Mesendoderm (in vitro differentiated cells): ENCODE measurements around the gene AFAP1L2.

Experiments used
- DNase-seq: peaks from one replicate; pipeline ENCODE4 v3.0.0; 2013
- H2AK5ac ChIP-seq: 2 replicates; pipeline ENCODE4 v1.6.1; 2013; ENCODE audit warnings: low read length, inconsistent platforms
- H2BK120ac ChIP-seq: 2 replicates; pipeline ENCODE4 v1.6.1; 2013; ENCODE audit warnings: low read depth, mild to moderate bottlenecking, low read length, moderate library complexity, mixed read lengths
- H2BK15ac ChIP-seq: replicated peaks from 2 replicates; pipeline ENCODE4 v1.6.1; 2013; ENCODE audit warnings: low read depth, mild to moderate bottlenecking, moderate library complexity
- H2BK5ac ChIP-seq: 2 replicates; pipeline ENCODE4 v1.6.1; 2013; ENCODE audit warnings: low read length, inconsistent platforms
- H3K18ac ChIP-seq: 2 replicates; pipeline ENCODE4 v1.6.1; 2013; ENCODE audit warnings: mild to moderate bottlenecking, low read length, mixed read lengths
- H3K23ac ChIP-seq: one replicate; pipeline ENCODE4 v1.6.1; 2013; ENCODE audit warnings: low read length
- H3K27ac ChIP-seq: 2 replicates; pipeline ENCODE4 v1.5.1; 2013; ENCODE audit warnings: low read depth, mild to moderate bottlenecking, inconsistent platforms, low read length, moderate library complexity
- H3K27me3 ChIP-seq: 2 replicates; pipeline ENCODE4 v1.6.1; 2013; ENCODE audit warnings: low read length, control low read depth, mild to moderate bottlenecking, inconsistent platforms; ENCODE audit not compliant: insufficient read depth, poor library complexity
- H3K36me3 ChIP-seq: 2 replicates; pipeline ENCODE4 v1.6.1; 2013; ENCODE audit warnings: low read length, inconsistent platforms; ENCODE audit not compliant: control insufficient read depth, insufficient read depth
- H3K4ac ChIP-seq: one replicate; pipeline ENCODE4 v1.6.1; 2013; ENCODE audit warnings: low read depth, mild to moderate bottlenecking, low read length, moderate library complexity
- H3K4me1 ChIP-seq: 2 replicates; pipeline ENCODE4 v1.6.1; 2013; ENCODE audit warnings: low read depth, low read length, inconsistent platforms; ENCODE audit not compliant: control insufficient read depth
- H3K4me2 ChIP-seq: 2 replicates; pipeline ENCODE4 v1.6.1; 2013; ENCODE audit warnings: low read length
- H3K4me3 ChIP-seq: 2 replicates; pipeline ENCODE4 v1.5.1; 2013; ENCODE audit warnings: mild to moderate bottlenecking, low read length
- H3K56ac ChIP-seq: one replicate; pipeline ENCODE4 v1.6.1; 2013; ENCODE audit warnings: low read length
- H3K79me1 ChIP-seq: 2 replicates; pipeline ENCODE4 v1.6.1; 2013; ENCODE audit warnings: low read length, inconsistent platforms
- H3K79me2 ChIP-seq: 2 replicates; pipeline ENCODE4 v1.6.1; 2013; ENCODE audit warnings: mild to moderate bottlenecking, low read length; ENCODE audit not compliant: control insufficient read depth, insufficient read depth
- H3K9ac ChIP-seq: 2 replicates; pipeline ENCODE4 v1.6.1; 2013; ENCODE audit warnings: low read length, inconsistent platforms
- H4K5ac ChIP-seq: one replicate; pipeline ENCODE4 v1.6.1; 2013; ENCODE audit warnings: low read length
- H4K8ac ChIP-seq: one replicate; pipeline ENCODE4 v1.6.1; 2013; ENCODE audit warnings: low read depth, mild to moderate bottlenecking, control low read depth, low read length, moderate library complexity
- WGBS: extraction: QIAGEN DNeasy Blood & Tissue Kit; methylation state at CpG from one replicate; pipeline ENCODE4 v1.1.7; 2013; ENCODE audit warnings: low lambda C conversion rate, missing lambda C conversion rate; ENCODE audit not compliant: insufficient coverage; ENCODE audit errors: extremely low coverage; 5-methylcytosine and 5-hydroxymethylcytosine counted together

Gene AFAP1L2

GRCh38 chr10:114385557-114385956, 18.7 kb downstream of the AFAP1L2 start:
- H2BK5ac ChIP-seq, result no peak overlapping the region
- WGBS, result no CpG with 5 or more reads among the region's 3 CpGs

GRCh38 chr10:114384601-114385000, 19.7 kb downstream of the AFAP1L2 start:
- Histone ChIP-seq H4K8ac (no peak overlapping the region), H3K79me2 (no peaks in the 10 kb centered on the region), H3K9ac (no peak overlapping the region), H3K56ac (no peak overlapping the region), H2BK15ac (no peak overlapping the region), H3K4me2 (no peak overlapping the region), H3K36me3 (no peaks in the 10 kb centered on the region), H3K27me3 (no peaks in the 10 kb centered on the region), H2BK120ac (no peak overlapping the region), H3K4me1 (no peaks in the 10 kb centered on the region), H2AK5ac (no peak overlapping the region), H3K4me3 (no peak overlapping the region), H2BK5ac (no peak overlapping the region), H3K27ac (no peak overlapping the region), H4K5ac (no peak overlapping the region), H3K23ac (no peak overlapping the region), H3K4ac (no peak overlapping the region), H3K79me1 (no peaks in the 10 kb centered on the region), H3K18ac (no peak overlapping the region)
- WGBS, result no CpG with 5 or more reads among the region's 5 CpGs
- no peak for DNase-seq

More at GRCh38 chr10:114385557-114385956, 18.7 kb downstream of the AFAP1L2 start:
- H3K27me3 ChIP-seq, result no peaks in the 10 kb centered on the region
- no peak overlapping the region for H4K8ac ChIP-seq
- H2BK120ac ChIP-seq, result no peak overlapping the region
- H2AK5ac ChIP-seq, result no peak overlapping the region
- H2BK15ac ChIP-seq, result no peak overlapping the region
- H3K79me1 ChIP-seq, result no peaks in the 10 kb centered on the region
- DNase-seq, result no peak
- no peak overlapping the region for H3K23ac ChIP-seq
- H3K27ac ChIP-seq, result no peak overlapping the region
- H3K18ac ChIP-seq, result no peak overlapping the region
- no peaks in the 10 kb centered on the region for H3K4me1 ChIP-seq
- H3K36me3 ChIP-seq, result no peaks in the 10 kb centered on the region
- no peak overlapping the region for H3K4me2 ChIP-seq
- H4K5ac ChIP-seq, result no peak overlapping the region
- no peaks in the 10 kb centered on the region for H3K79me2 ChIP-seq
- no peak overlapping the region for H3K56ac ChIP-seq
- no peak overlapping the region for H3K9ac ChIP-seq
- H3K4me3 ChIP-seq, result no peak overlapping the region
- no peak overlapping the region for H3K4ac ChIP-seq

GRCh38 chr10:114384181-114384580, 20.1 kb downstream of the AFAP1L2 start:
- Histone ChIP-seq H3K36me3 (no peaks in the 10 kb centered on the region), H3K56ac (no peak overlapping the region), H3K4ac (no peak overlapping the region), H2BK15ac (no peak overlapping the region), H3K18ac (no peak overlapping the region), H3K4me2 (no peak overlapping the region), H3K9ac (no peak overlapping the region), H3K4me1 (no peaks in the 10 kb centered on the region), H4K5ac (no peak overlapping the region), H4K8ac (no peak overlapping the region), H3K27me3 (no peaks in the 10 kb centered on the region), H2BK5ac (no peak overlapping the region), H3K27ac (no peak overlapping the region), H3K79me1 (no peaks in the 10 kb centered on the region), H2AK5ac (no peak overlapping the region), H3K79me2 (no peaks in the 10 kb centered on the region), H2BK120ac (no peak overlapping the region), H3K23ac (no peak overlapping the region), H3K4me3 (no peak overlapping the region)
- WGBS, result no CpG with 5 or more reads among the region's 9 CpGs
- no peak for DNase-seq

- Histone ChIP-seq H3K27me3 (no peaks in the 10 kb centered on the region), H3K79me1 (no peaks in the 10 kb centered on the region)
Observed at GRCh38 chr10:114380797-114381196, 23.5 kb downstream of the AFAP1L2 start.

GRCh38 chr10:114380060-114380459, 24.2 kb downstream of the AFAP1L2 start:
- H2BK15ac ChIP-seq, result no peak overlapping the region
- DNase-seq, result no peak
- H2AK5ac ChIP-seq, result no peak overlapping the region
- H3K4me2 ChIP-seq, result no peak overlapping the region
- no peak overlapping the region for H2BK120ac ChIP-seq
- no peak overlapping the region for H3K4me3 ChIP-seq
- WGBS, result no CpG with 5 or more reads among the region's 1 CpG
- no peak overlapping the region for H3K56ac ChIP-seq
- no peak overlapping the region for H4K8ac ChIP-seq
- no peak overlapping the region for H3K4ac ChIP-seq
- no peak overlapping the region for H3K18ac ChIP-seq
- no peak overlapping the region for H2BK5ac ChIP-seq
- no peak overlapping the region for H3K23ac ChIP-seq
- H3K9ac ChIP-seq, result no peak overlapping the region
- H3K36me3 ChIP-seq, result no peaks in the 10 kb centered on the region
- no peaks in the 10 kb centered on the region for H3K27me3 ChIP-seq
- no peak overlapping the region for H3K27ac ChIP-seq
- no peaks in the 10 kb centered on the region for H3K4me1 ChIP-seq
- H4K5ac ChIP-seq, result no peak overlapping the region
- H3K79me2 ChIP-seq, result no peaks in the 10 kb centered on the region
- no peaks in the 10 kb centered on the region for H3K79me1 ChIP-seq

More at GRCh38 chr10:114380797-114381196, 23.5 kb downstream of the AFAP1L2 start:
- H2BK120ac ChIP-seq, result no peak overlapping the region
- H3K56ac ChIP-seq, result no peak overlapping the region
- no peak overlapping the region for H2AK5ac ChIP-seq
- no peaks in the 10 kb centered on the region for H3K36me3 ChIP-seq
- no peak overlapping the region for H2BK5ac ChIP-seq
- H3K4ac ChIP-seq, result no peak overlapping the region
- H3K4me3 ChIP-seq, result no peak overlapping the region
- no peak overlapping the region for H3K4me2 ChIP-seq
- no peaks in the 10 kb centered on the region for H3K79me2 ChIP-seq
- H3K9ac ChIP-seq, result no peak overlapping the region
- H3K18ac ChIP-seq, result no peak overlapping the region
- no peak overlapping the region for H2BK15ac ChIP-seq
- DNase-seq, result no peak
- no CpG with 5 or more reads among the region's 5 CpGs for WGBS
- H3K27ac ChIP-seq, result no peak overlapping the region
- no peaks in the 10 kb centered on the region for H3K4me1 ChIP-seq
- H3K23ac ChIP-seq, result no peak overlapping the region
- no peak overlapping the region for H4K8ac ChIP-seq
- no peak overlapping the region for H4K5ac ChIP-seq

GRCh38 chr10:114379631-114380041, 24.7 kb downstream of the AFAP1L2 start:
- WGBS, result no CpG with 5 or more reads among the region's 4 CpGs
- Histone ChIP-seq H3K23ac (no peak overlapping the region), H3K79me2 (no peaks in the 10 kb centered on the region), H2BK120ac (no peak overlapping the region), H2AK5ac (no peak overlapping the region), H3K79me1 (no peaks in the 10 kb centered on the region), H2BK15ac (no peak overlapping the region), H2BK5ac (no peak overlapping the region), H3K4ac (no peak overlapping the region), H4K5ac (no peak overlapping the region), H3K4me3 (no peak overlapping the region), H4K8ac (no peak overlapping the region), H3K9ac (no peak overlapping the region), H3K4me2 (no peak overlapping the region), H3K27me3 (no peaks in the 10 kb centered on the region), H3K36me3 (no peaks in the 10 kb centered on the region), H3K56ac (no peak overlapping the region), H3K4me1 (no peaks in the 10 kb centered on the region), H3K18ac (no peak overlapping the region), H3K27ac (no peak overlapping the region)
- no peak for DNase-seq
